CD8-positive, alpha-beta memory T cell (primary cell): ENCODE results near the gene MAGEB17. TPM values are rescaled to one million over a fixed set of nuclear protein-coding genes. Genes with fewer than 3 reads are reported as not detected.

ENCODE experiments used
- CTCF ChIA-PET: fragments of 350-600 bp; sonication (Branson Sonifier 250); formaldehyde crosslinking; loops from one replicate; lab custom pipeline; 2021; ENCODE audit warnings: antibody characterized with exemption; lab: Charles Lee
- POLR2A ChIA-PET: fragments of 350-600 bp; sonication (Branson Sonifier 250); formaldehyde crosslinking; loops from one replicate; lab custom pipeline; 2021; ENCODE audit warnings: antibody characterized with exemption; lab: Charles Lee
- DNase-seq, 5 donors: peaks; one replicate each; pipeline versions ENCODE4 v3.0.0 to v3.0.0-alpha.2; 2020 to 2022; ENCODE audit warnings: mixed read lengths in 1 of 5
- H3K27ac ChIP-seq: one replicate; pipeline ENCODE4 v1.7.0; 2013; ENCODE audit warnings: low read depth, mild to moderate bottlenecking, low read length, moderate library complexity
- H3K27me3 ChIP-seq: 2 replicates; pipeline ENCODE4 v1.7.0; 2013; ENCODE audit warnings: low read length, mild to moderate bottlenecking; ENCODE audit not compliant: insufficient read depth, poor library complexity, severe bottlenecking
- H3K36me3 ChIP-seq: 2 replicates; pipeline ENCODE4 v1.7.0; 2013; ENCODE audit warnings: mild to moderate bottlenecking, low read length, moderate library complexity; ENCODE audit not compliant: insufficient read depth
- H3K4me1 ChIP-seq: 2 replicates; pipeline ENCODE4 v1.7.0; 2013; ENCODE audit warnings: mild to moderate bottlenecking, low read length, moderate library complexity; ENCODE audit not compliant: insufficient read depth
- H3K4me3 ChIP-seq: 2 replicates; pipeline ENCODE4 v1.7.0; 2013; ENCODE audit warnings: mild to moderate bottlenecking, low read length
- H3K9me3 ChIP-seq: 2 replicates; pipeline ENCODE4 v1.7.0; 2013; ENCODE audit warnings: mild to moderate bottlenecking, low read length
- H3K27ac Mint-ChIP-seq, 8 donors: one replicate each; pipeline ENCODE4 v1.8.0; 2020 to 2021; ENCODE audit warnings: mixed read lengths in 8 of 8, mild to moderate bottlenecking in 6 of 8, inconsistent platforms in 3 of 8, moderate library complexity in 3 of 8
- H3K27me3 Mint-ChIP-seq, 2 donors: one replicate each; pipeline ENCODE4 v1.8.0; 2020 to 2021; ENCODE audit warnings: mixed read lengths in 2 of 2, mild to moderate bottlenecking in 1 of 2, moderate library complexity in 1 of 2
- H3K36me3 Mint-ChIP-seq, 3 donors: one replicate each; pipeline ENCODE4 v1.8.0; 2020 to 2021; ENCODE audit warnings: mixed read lengths in 3 of 3, inconsistent platforms in 1 of 3, mild to moderate bottlenecking in 1 of 3
- H3K4me1 Mint-ChIP-seq, 3 donors: one replicate each; pipeline ENCODE4 v1.8.0; 2020 to 2021; ENCODE audit warnings: mixed read lengths in 3 of 3, inconsistent platforms in 1 of 3, mild to moderate bottlenecking in 1 of 3
- H3K4me3 Mint-ChIP-seq, 7 donors: one replicate each; pipeline ENCODE4 v1.8.0; 2020 to 2021; ENCODE audit warnings: mixed read lengths in 7 of 7, mild to moderate bottlenecking in 6 of 7, moderate library complexity in 4 of 7, inconsistent platforms in 2 of 7
- H3K9me3 Mint-ChIP-seq, 5 donors: one replicate each; pipeline ENCODE4 v1.8.0; 2020 to 2022; ENCODE audit warnings: mixed read lengths in 5 of 5, mild to moderate bottlenecking in 3 of 5, moderate library complexity in 2 of 5, inconsistent platforms in 1 of 5
- polyA plus RNA-seq: library from polyadenylated mRNA; unstranded; fragments of 300-500 nt; fragmentation: Illumina TruSeq; gene quantifications from one replicate; pipeline ENCODE4 v1.2.3, GENCODE V29; 2021
- total RNA-seq, 2 experiments: library from RNA; stranded (reverse); gene quantifications; one replicate each; pipeline ENCODE4 v1.2.3, GENCODE V29; 2021

The MAGEB17 gene, protein sequence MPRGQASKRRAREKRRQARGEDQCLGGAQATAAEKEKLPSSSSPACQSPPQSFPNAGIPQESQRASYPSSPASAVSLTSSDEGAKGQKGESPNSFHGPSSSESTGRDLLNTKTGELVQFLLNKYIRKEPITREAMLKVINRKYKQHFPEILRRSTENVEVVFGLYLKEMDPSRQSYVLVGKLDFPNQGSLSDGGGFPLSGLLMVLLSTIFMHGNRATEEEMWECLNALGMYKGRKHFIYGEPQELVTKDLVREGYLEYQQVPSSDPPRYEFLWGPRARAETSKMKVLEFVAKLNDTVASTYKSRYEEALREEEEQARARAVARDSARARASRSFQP
- total RNA-seq (not detected), polyA plus RNA-seq (not detected)

DNA sequence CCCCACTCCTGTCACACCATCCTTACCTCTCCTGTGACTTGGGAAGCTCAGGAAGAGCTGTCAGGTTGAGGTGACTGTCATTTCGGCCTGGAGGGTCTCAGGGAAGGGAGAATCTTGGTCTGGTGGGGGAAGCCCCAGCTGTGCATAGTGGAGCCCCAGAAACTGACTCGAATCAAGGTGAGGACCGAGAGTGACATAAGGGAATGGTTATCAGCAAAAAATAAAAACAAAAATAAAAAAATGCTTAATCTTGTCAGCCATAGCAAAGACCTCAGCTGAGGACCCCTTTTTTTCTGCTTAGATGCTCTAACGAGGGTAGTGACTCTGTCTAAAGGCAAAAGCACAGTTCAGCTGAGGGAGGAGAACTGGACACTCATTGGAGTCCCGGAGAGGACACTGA, at the start of gene MAGEB17:
MAGEB17 (plus strand) TSS at position 301 of the 400 bp plus-strand sequence. CDS start 2,902 bp downstream, outside the sequence.
- Mint-ChIP-seq H3K36me3 (no peaks in the 10 kb centered on the region), H3K27ac (no peak within 1 kb of the TSS), H3K9me3 (no peaks in the 10 kb centered on the region), H3K4me1 (no peaks in the 10 kb centered on the region), H3K27me3 (peaks cover 3 to 15% of the 10 kb centered on the region in 2 donors), H3K4me3 (no peak within 1 kb of the TSS)
- Histone ChIP-seq H3K27ac (no peak within 1 kb of the TSS), H3K36me3 (no peaks in the 10 kb centered on the region), H3K4me3 (no peak within 1 kb of the TSS), H3K4me1 (no peaks in the 10 kb centered on the region), H3K27me3 (no peaks in the 10 kb centered on the region), H3K9me3 (no peaks in the 10 kb centered on the region)
- no peak for DNase-seq
- ChIA-PET CTCF (no interaction called here), POLR2A (no interaction called here)

DNA sequence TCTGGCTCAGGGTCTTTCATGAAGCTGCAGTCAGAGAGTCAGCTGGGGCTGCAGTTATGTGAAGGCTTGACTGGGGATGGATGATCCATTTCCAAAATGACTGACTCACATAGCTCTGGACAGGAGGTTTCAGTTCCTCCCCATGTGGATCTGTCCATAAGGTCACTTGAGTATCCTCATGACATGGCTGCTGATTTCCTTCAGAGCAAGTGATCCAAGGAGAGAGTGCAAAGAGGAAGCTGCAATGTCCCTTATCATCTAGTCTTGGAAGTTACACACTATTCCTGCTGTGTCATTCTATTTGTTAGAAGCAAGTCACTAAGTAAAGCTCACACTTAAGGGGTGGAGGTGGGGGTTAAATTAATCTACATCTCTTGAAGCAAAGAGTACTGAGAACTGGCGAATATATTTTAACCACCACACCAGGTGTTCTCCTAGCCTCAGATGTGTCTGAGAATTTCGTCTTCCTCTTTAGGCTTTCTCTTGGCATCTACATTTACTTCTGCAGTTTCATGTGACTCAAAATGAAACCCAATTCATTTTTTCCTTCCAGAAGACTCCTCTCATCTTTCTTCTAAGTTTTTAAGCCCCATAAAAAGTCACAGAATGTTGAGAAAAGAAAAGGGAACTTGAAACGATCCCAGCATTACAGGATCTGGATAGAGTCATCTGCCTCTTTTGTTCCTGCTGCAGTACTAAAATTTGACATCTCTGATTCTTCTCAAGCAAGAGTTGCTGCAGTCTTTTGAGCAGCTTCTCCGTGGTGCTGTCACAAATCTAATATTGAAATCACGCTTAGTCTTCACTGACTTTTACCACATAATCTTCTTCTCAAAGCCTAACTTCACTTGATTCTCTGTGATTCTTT, 47.7 kb upstream of the MAGEB17 start:
- CTCF ChIA-PET = no interaction called here

DNA sequence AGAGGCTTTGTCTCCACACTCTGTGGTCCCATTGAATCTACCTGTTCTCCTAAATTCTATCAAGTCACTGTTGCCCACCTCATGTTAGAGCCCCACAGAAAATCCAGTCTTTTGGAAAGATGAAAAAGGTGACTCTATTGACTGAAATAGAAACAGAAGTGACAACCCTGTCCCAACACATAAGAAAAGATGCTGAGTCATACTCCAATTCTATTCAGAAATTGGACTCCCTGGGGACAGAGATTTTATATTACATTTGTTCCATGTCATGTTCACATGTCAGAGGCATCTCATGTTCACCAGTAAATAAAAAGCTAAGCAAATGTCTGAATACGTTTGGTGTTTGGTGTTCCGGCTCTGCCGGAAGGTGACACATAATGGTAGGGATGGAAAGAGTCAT, 46.9 kb upstream of the MAGEB17 start:
- no peak for DNase-seq
- no peak overlapping the region for H3K27ac ChIP-seq
- H3K27ac Mint-ChIP-seq = no peak overlapping the region
- peaks cover 7 to 16% (median 12%) of the 10 kb centered on the region in 3 donors for H3K4me1 Mint-ChIP-seq
- CTCF ChIA-PET = no interaction called here
- no peaks in the 10 kb centered on the region for H3K9me3 ChIP-seq
- H3K27me3 ChIP-seq = no peaks in the 10 kb centered on the region
- no peak overlapping the region for H3K4me3 Mint-ChIP-seq
- H3K36me3 ChIP-seq = no peaks in the 10 kb centered on the region
- POLR2A ChIA-PET = no interaction called here
- H3K4me3 ChIP-seq = no peak overlapping the region
- H3K4me1 ChIP-seq = no peaks in the 10 kb centered on the region
- H3K9me3 Mint-ChIP-seq = peaks cover 0 to 1% (median 0%) of the 10 kb centered on the region in 5 donors
- peaks cover 0 to 2% (median 0%) of the 10 kb centered on the region in 3 donors for H3K36me3 Mint-ChIP-seq
- H3K27me3 Mint-ChIP-seq = peaks cover 3 to 10% of the 10 kb centered on the region in 2 donors

More for the DNA sequence above, 47.7 kb upstream of the MAGEB17 start:
- no peaks in the 10 kb centered on the region for H3K9me3 ChIP-seq
- Mint-ChIP-seq H3K9me3 (peaks cover 0 to 3% (median 0%) of the 10 kb centered on the region in 5 donors), H3K36me3 (peaks cover 0 to 2% (median 0%) of the 10 kb centered on the region in 3 donors), H3K27ac (no peak overlapping the region), H3K4me1 (peaks cover 7 to 21% (median 17%) of the 10 kb centered on the region in 3 donors), H3K27me3 (peaks cover 3 to 6% of the 10 kb centered on the region in 2 donors), H3K4me3 (no peak overlapping the region)
- H3K4me3 ChIP-seq = no peak overlapping the region
- no peaks in the 10 kb centered on the region for H3K36me3 ChIP-seq
- no peak for DNase-seq
- H3K27ac ChIP-seq = no peak overlapping the region
- POLR2A ChIA-PET = no interaction called here
- no peaks in the 10 kb centered on the region for H3K4me1 ChIP-seq
- H3K27me3 ChIP-seq = no peaks in the 10 kb centered on the region

DNA sequence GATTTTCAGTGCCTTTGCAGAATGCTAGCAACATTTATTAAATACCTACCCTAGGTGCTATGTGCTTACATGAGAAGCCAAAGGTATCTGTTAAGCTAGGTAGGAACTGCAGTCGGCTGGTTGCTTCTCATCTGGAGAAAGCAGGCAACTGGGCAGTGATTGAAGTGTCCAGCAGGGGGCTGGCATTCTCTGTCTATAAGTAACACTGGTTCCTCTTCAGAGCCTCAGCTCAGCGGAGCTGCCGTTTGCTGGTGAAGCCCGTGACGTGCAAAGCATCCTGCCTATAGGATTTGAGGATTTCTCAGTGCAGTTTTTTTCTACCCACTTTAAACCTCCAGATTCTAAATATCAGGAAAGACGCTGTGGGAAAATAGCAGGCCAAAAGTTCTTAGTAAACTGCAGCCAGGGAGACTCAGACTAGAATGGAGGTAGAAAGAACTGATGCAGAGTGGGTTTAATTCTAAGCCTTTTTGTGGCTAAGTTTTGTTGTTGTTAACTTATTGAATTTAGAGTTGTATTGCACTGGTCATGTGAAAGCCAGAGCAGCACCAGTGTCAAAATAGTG, 44.0 kb upstream of the MAGEB17 start, which contains the start of gene GRPR:
GRPR (plus strand) TSS at position 344 of the 565 bp plus-strand sequence. CDS start 389 bp downstream, outside the sequence.
- peak within 1 kb of the TSS in 2 of 7 donors; percentile 0 to 5 for H3K4me3 Mint-ChIP-seq
- no peak within 1 kb of the TSS for H3K27ac ChIP-seq
- ChIA-PET CTCF (interaction anchor here (1.1 kb wide), 1 partner anchor 10 kb away, joined by 3 read pairs; no protein-coding TSS in a partner anchor), POLR2A (no interaction called here)
- no peaks in the 10 kb centered on the region for H3K27me3 ChIP-seq
- H3K27me3 Mint-ChIP-seq = peaks cover 9 to 17% of the 10 kb centered on the region in 2 donors
- peaks cover 7 to 16% (median 12%) of the 10 kb centered on the region in 3 donors for H3K4me1 Mint-ChIP-seq
- peak; percentile 10 to 59 (median 16) for DNase-seq
- H3K36me3 ChIP-seq = no peaks in the 10 kb centered on the region
- H3K27ac Mint-ChIP-seq = no peak within 1 kb of the TSS
- H3K9me3 ChIP-seq = no peaks in the 10 kb centered on the region
- no peaks in the 10 kb centered on the region for H3K4me1 ChIP-seq
- no peaks in the 10 kb centered on the region for H3K9me3 Mint-ChIP-seq
- no peak within 1 kb of the TSS for H3K4me3 ChIP-seq
- no peaks in the 10 kb centered on the region for H3K36me3 Mint-ChIP-seq

DNA sequence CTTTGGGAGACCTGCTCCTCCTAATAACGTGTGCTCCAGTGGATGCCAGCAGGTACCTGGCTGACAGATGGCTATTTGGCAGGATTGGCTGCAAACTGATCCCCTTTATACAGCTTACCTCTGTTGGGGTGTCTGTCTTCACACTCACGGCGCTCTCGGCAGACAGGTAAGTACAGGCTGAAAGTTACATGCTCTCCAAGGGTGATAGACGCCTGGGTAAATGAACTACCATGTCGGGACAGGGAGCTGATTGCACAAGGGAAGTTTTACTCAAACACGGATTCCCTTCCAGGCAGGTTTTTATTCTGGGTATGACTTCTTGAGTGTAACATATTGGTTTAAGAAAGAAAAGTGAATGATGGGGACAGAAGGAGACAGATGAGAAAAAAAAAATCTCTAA, 43.1 kb upstream of the MAGEB17 start:
- no peak overlapping the region for H3K27ac Mint-ChIP-seq
- CTCF ChIA-PET = no interaction called here

DNA sequence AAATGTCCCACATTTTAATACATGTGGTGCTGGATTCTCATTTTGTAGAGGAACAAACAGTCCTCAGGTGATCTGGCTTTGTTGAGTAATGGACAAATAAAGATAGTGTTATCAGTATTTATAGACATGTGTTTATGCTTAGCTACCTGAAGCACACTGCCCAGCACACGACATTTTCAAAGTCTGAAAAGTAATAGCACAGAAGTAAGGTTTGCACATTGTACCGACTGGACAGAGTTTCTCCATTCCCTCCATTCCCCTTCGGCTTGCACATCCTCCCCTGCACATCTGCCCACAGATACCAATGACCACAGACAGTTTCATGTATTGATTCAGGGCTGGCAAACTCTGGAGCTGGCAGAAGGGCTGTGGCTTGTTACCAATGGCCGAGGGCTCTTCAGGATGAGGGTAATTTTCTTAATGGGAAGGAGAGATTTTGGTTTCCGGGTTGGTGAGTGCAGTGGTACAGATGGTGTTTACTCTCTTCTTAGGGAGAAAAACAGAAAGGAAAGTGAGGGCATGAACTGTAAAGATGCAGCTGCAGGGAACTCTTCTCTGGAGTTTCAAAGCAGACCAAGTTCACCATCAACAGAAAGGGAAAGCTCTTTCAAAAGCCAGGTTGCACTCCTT, 41.6 kb upstream of the MAGEB17 start:
- POLR2A ChIA-PET = no interaction called here
- no peaks in the 10 kb centered on the region for H3K36me3 ChIP-seq
- H3K9me3 ChIP-seq = no peaks in the 10 kb centered on the region
- H3K36me3 Mint-ChIP-seq = no peaks in the 10 kb centered on the region
- no peak overlapping the region for H3K27ac Mint-ChIP-seq
- H3K4me3 Mint-ChIP-seq = no peak overlapping the region
- H3K4me1 Mint-ChIP-seq = peaks cover 2 to 8% (median 3%) of the 10 kb centered on the region in 3 donors
- CTCF ChIA-PET = no interaction called here
- peaks cover 16 to 19% of the 10 kb centered on the region in 2 donors for H3K27me3 Mint-ChIP-seq
- H3K27ac ChIP-seq = no peak overlapping the region
- no peaks in the 10 kb centered on the region for H3K4me1 ChIP-seq
- no peak for DNase-seq
- no peak overlapping the region for H3K4me3 ChIP-seq
- no peaks in the 10 kb centered on the region for H3K27me3 ChIP-seq
- H3K9me3 Mint-ChIP-seq = no peaks in the 10 kb centered on the region

More for the DNA sequence above, 43.1 kb upstream of the MAGEB17 start:
- Histone ChIP-seq H3K4me1 (no peaks in the 10 kb centered on the region), H3K27ac (no peak overlapping the region), H3K4me3 (no peak overlapping the region), H3K9me3 (no peaks in the 10 kb centered on the region), H3K36me3 (no peaks in the 10 kb centered on the region), H3K27me3 (no peaks in the 10 kb centered on the region)
- POLR2A ChIA-PET = no interaction called here
- H3K4me1 Mint-ChIP-seq = peaks cover 7 to 16% (median 12%) of the 10 kb centered on the region in 3 donors
- H3K36me3 Mint-ChIP-seq = no peaks in the 10 kb centered on the region
- H3K9me3 Mint-ChIP-seq = no peaks in the 10 kb centered on the region
- peaks cover 14 to 16% of the 10 kb centered on the region in 2 donors for H3K27me3 Mint-ChIP-seq
- H3K4me3 Mint-ChIP-seq = no peak overlapping the region
- DNase-seq = no peak

DNA sequence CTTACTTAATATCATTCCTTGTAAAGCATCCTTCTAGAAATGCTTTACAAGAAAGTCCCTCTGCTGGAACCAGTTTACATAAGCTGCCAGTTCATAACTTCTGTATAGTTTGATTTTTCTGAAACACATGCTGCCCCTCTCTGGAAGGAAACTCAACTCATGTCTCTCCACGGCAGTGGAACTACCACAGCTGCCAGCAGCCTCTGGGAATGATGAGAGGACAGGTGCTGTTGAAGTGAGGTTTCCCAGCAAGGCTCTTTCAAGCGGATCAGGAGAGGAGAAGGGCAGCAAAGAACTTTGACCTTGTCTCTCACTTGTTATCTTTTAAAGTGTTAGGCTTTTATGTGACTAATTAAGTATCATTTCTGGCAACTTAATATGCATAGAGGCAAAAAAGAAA, 36.6 kb upstream of the MAGEB17 start:
- no peaks in the 10 kb centered on the region for H3K4me1 ChIP-seq
- Mint-ChIP-seq H3K27me3 (peaks cover 11 to 26% of the 10 kb centered on the region in 2 donors), H3K4me3 (no peak overlapping the region), H3K27ac (no peak overlapping the region), H3K4me1 (no peaks in the 10 kb centered on the region), H3K9me3 (no peaks in the 10 kb centered on the region), H3K36me3 (no peaks in the 10 kb centered on the region)
- no peak overlapping the region for H3K27ac ChIP-seq
- CTCF ChIA-PET = no interaction called here
- POLR2A ChIA-PET = no interaction called here
- H3K9me3 ChIP-seq = no peaks in the 10 kb centered on the region
- no peaks in the 10 kb centered on the region for H3K36me3 ChIP-seq
- H3K4me3 ChIP-seq = no peak overlapping the region
- no peak for DNase-seq
- H3K27me3 ChIP-seq = no peaks in the 10 kb centered on the region
